B cell (primary cell): ENCODE results near the gene BBX. TPM values are rescaled to one million over a fixed set of nuclear protein-coding genes. Genes with fewer than 3 reads are reported as not detected.

Source experiments
- ATAC-seq: fragments of 200-7000 bp; cut with Tn5 transposase; one replicate; pipeline ENCODE4 v1.10.0; 2021; ENCODE audit warnings: low read depth, mild to moderate bottlenecking, moderate number of reproducible peaks, moderate library complexity
- CTCF ChIA-PET: fragments of 350-600 bp; sonication (Branson Sonifier 250); formaldehyde crosslinking; loops from one replicate; lab custom pipeline; 2021; ENCODE audit warnings: antibody characterized with exemption, inconsistent platforms; lab: Charles Lee
- POLR2A ChIA-PET: fragments of 350-600 bp; sonication (Branson Sonifier 250); formaldehyde crosslinking; loops from one replicate; lab custom pipeline; 2021; ENCODE audit warnings: antibody characterized with exemption; lab: Charles Lee
- DNase-seq: peaks from one replicate; pipeline ENCODE4 v3.0.0; 2013
- H2AFZ ChIP-seq: 2 replicates; pipeline ENCODE4 v1.6.1; 2012; ENCODE audit warnings: mild to moderate bottlenecking, low read depth, low read length; ENCODE audit not compliant: insufficient read depth, poor library complexity, severe bottlenecking
- H3K27ac ChIP-seq, 2 donors: 1 replicate in 1 of 2; 2 replicates in 1 of 2; pipeline ENCODE4 v1.5.1; 2012 to 2013; ENCODE audit warnings: low read length in 2 of 2, mild to moderate bottlenecking in 2 of 2, moderate library complexity in 1 of 2
- H3K27me3 ChIP-seq, 4 experiments: fragments of 200-600 bp in 1 of 4; sonication (generic) in 1 of 4; replicated peaks in 1 of 4; 1 replicate in 2 of 4; 2 replicates in 2 of 4; pipeline versions ENCODE4 v1.6.1 to v1.7.0; 2013 to 2016; ENCODE audit warnings: low read length in 3 of 4, mild to moderate bottlenecking in 2 of 4, mixed read lengths in 1 of 4, moderate library complexity in 1 of 4; ENCODE audit not compliant: insufficient read depth in 4 of 4, control insufficient read depth in 3 of 4; ENCODE audit errors: control extremely low read depth in 1 of 4
- H3K36me3 ChIP-seq, 2 experiments: replicated peaks in 1 of 2; 1 replicate in 1 of 2; 2 replicates in 1 of 2; pipeline versions ENCODE4 v1.6.1 to v1.7.1; 2013; ENCODE audit warnings: low read length in 1 of 2; ENCODE audit not compliant: insufficient read depth in 2 of 2, control insufficient read depth in 1 of 2; ENCODE audit errors: control extremely low read depth in 1 of 2, extremely low read depth in 1 of 2
- H3K4me1 ChIP-seq, 2 donors: fragments of 200-600 bp in 1 of 2; sonication (generic) in 1 of 2; 1 replicate in 1 of 2; 2 replicates in 1 of 2; pipeline versions ENCODE4 v1.5.1 to v1.6.1; 2013 to 2017; ENCODE audit warnings: low read length in 2 of 2; ENCODE audit not compliant: control insufficient read depth in 2 of 2, insufficient read depth in 2 of 2
- H3K4me2 ChIP-seq: replicated peaks from 2 replicates; pipeline ENCODE3; 2012; ENCODE audit warnings: mild to moderate bottlenecking, low read depth, low read length; ENCODE audit not compliant: poor library complexity, severe bottlenecking
- H3K4me3 ChIP-seq, 5 experiments: fragments of 200-600 bp in 1 of 5; sonication (generic) in 1 of 5; 1 replicate in 3 of 5; 2 replicates in 2 of 5; pipeline versions ENCODE4 v1.5.1 to v1.7.0; 2011 to 2016; ENCODE audit warnings: low read length in 4 of 5, mild to moderate bottlenecking in 4 of 5, low read depth in 2 of 5, control low read depth in 1 of 5, moderate library complexity in 1 of 5; ENCODE audit not compliant: insufficient read depth in 1 of 5; ENCODE audit errors: control extremely low read depth in 1 of 5, extremely low read depth in 1 of 5
- H3K79me2 ChIP-seq: fragments of 200-600 bp; sonication (generic); one replicate; pipeline ENCODE4 v1.6.0; 2016; ENCODE audit warnings: low read length; ENCODE audit not compliant: control insufficient read depth, insufficient read depth
- H3K9ac ChIP-seq: fragments of 200-600 bp; sonication (generic); 2 replicates; pipeline ENCODE4 v1.6.1; 2017; ENCODE audit warnings: mild to moderate bottlenecking, low read length, moderate library complexity
- H3K9me3 ChIP-seq, 3 donors: one replicate each; pipeline versions ENCODE4 v1.6.1 to v1.7.1; 2013; ENCODE audit warnings: low read length in 2 of 3; ENCODE audit not compliant: control insufficient read depth in 2 of 3, insufficient read depth in 1 of 3; ENCODE audit errors: control extremely low read depth in 1 of 3
- H4K20me1 ChIP-seq: 2 replicates; pipeline ENCODE4 v1.6.0; 2012; ENCODE audit warnings: mild to moderate bottlenecking, low read length; ENCODE audit not compliant: insufficient read depth, control insufficient read depth, poor library complexity, severe bottlenecking
- H3K27ac Mint-ChIP-seq: one replicate; pipeline ENCODE4 v1.8.0; 2021; ENCODE audit warnings: mixed read lengths
- H3K27me3 Mint-ChIP-seq: one replicate; pipeline ENCODE4 v1.8.0; 2021; ENCODE audit warnings: mixed read lengths
- H3K4me1 Mint-ChIP-seq: one replicate; pipeline ENCODE4 v1.8.0; 2021; ENCODE audit warnings: mixed read lengths
- H3K4me3 Mint-ChIP-seq: one replicate; pipeline ENCODE4 v1.8.0; 2021; ENCODE audit warnings: mixed read lengths
- H3K9me3 Mint-ChIP-seq: one replicate; pipeline ENCODE4 v1.8.0; 2022; ENCODE audit warnings: mixed read lengths; ENCODE audit not compliant: insufficient read depth
- EZH2 ChIP-seq: IDR thresholded peaks from 2 replicates; pipeline ENCODE4 v1.6.1; 2012; ENCODE audit warnings: borderline replicate concordance, low read depth, mild to moderate bottlenecking, moderate library complexity, low read length; ENCODE audit not compliant: insufficient read depth, poor library complexity, severe bottlenecking
- WGBS: methylation state at CpG from one replicate; pipeline ENCODE4 v1.1.5; 2013; ENCODE audit warnings: missing lambda C conversion rate; ENCODE audit not compliant: insufficient coverage; 5-methylcytosine and 5-hydroxymethylcytosine counted together
- intact Hi-C: fragments of 100-400 bp; cut with micrococcal nuclease; formaldehyde crosslinking; loops from one replicate; pipeline ENCODE4 v1.10.0; 2022
- polyA plus RNA-seq: library from polyadenylated mRNA; depleted of rRNA; stranded (reverse); fragments of >200 nt; gene quantifications from 2 replicates; pipeline ENCODE4 v1.2.3, GENCODE V29; 2012
- total RNA-seq, 2 donors: library from RNA; stranded (reverse); fragments of 120-200 nt in 1 of 2; gene quantifications; 1 replicate in 1 of 2; 2 replicates in 1 of 2; pipeline versions ENCODE4 v1.2.3 to v1.2.4, GENCODE V29; 2013 to 2022
- TF ChIP-seq, protein P1 (sequence below): fragments of 200-600 bp; IDR thresholded peaks from one replicate; pipeline ENCODE4 v1.8.0; 2022; ENCODE audit warnings: antibody characterized with exemption, mild to moderate bottlenecking

Gene BBX
- total and polyA plus RNA-seq, 2 donors (not counting 1 experiment from before 2014, with no cell fraction given), result 27.8 to 133 TPM

DNA sequence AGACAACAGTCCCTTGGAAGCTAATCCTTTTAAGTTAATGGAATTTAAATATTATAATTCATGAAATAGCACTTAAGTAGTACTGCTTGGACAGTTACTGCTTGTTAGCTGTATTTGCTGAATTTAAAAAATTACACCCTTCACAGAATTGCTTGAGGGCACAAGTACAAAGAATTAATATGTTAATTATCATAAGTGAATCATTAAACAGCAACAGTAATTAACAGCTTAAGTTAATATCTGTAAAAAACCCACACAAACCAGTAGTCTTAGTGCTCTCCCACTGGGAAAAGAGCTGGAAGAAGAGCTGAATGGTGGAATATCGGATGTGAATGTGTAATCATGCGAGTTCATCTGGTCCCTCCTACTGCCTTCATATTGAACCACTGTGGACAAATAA, 336.1 kb downstream of the BBX start:
- Mint-ChIP-seq H3K9me3 (no peaks in the 10 kb centered on the region), H3K27me3 (no peaks in the 10 kb centered on the region), H3K27ac (no peak overlapping the region), H3K4me3 (no peak overlapping the region), H3K4me1 (peaks cover 16% of the 10 kb centered on the region)
- no peak overlapping the region for H2AFZ ChIP-seq
- H3K9ac ChIP-seq, result no peak overlapping the region
- H3K36me3 ChIP-seq, result no peaks in the 10 kb centered on the region
- peaks cover 10 to 16% of the 10 kb centered on the region in 2 donors for H3K4me1 ChIP-seq
- H3K27ac ChIP-seq, result no peak overlapping the region
- TF ChIP-seq, protein P1, sequence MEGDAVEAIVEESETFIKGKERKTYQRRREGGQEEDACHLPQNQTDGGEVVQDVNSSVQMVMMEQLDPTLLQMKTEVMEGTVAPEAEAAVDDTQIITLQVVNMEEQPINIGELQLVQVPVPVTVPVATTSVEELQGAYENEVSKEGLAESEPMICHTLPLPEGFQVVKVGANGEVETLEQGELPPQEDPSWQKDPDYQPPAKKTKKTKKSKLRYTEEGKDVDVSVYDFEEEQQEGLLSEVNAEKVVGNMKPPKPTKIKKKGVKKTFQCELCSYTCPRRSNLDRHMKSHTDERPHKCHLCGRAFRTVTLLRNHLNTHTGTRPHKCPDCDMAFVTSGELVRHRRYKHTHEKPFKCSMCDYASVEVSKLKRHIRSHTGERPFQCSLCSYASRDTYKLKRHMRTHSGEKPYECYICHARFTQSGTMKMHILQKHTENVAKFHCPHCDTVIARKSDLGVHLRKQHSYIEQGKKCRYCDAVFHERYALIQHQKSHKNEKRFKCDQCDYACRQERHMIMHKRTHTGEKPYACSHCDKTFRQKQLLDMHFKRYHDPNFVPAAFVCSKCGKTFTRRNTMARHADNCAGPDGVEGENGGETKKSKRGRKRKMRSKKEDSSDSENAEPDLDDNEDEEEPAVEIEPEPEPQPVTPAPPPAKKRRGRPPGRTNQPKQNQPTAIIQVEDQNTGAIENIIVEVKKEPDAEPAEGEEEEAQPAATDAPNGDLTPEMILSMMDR, result no peak
- TF ChIP-seq EZH2, result no peak
- intact Hi-C loops, result no loop called here
- no peaks in the 10 kb centered on the region for H3K9me3 ChIP-seq
- H3K4me2 ChIP-seq, result no peak overlapping the region
- no CpG with 5 or more reads among the region's 2 CpGs for WGBS
- no peaks in the 10 kb centered on the region for H4K20me1 ChIP-seq
- H3K4me3 ChIP-seq, result no peak overlapping the region
- H3K79me2 ChIP-seq, result no peaks in the 10 kb centered on the region
- no peak for DNase-seq
- H3K27me3 ChIP-seq, result no peaks in the 10 kb centered on the region
- ChIA-PET CTCF (interaction anchor here (1.1 kb wide), 1 partner anchor 623 kb away, joined by 3 read pairs; no protein-coding TSS in a partner anchor), POLR2A (no interaction called here)
- ATAC-seq, result no peak

Other genes starting within 250 kb of the BBX start
- not detected in 2 replicates for gene CCDC54, start 145.5 kb upstream of the BBX start, total RNA-seq
- not detected in 2 replicates for gene CCDC54, start 145.5 kb upstream of the BBX start, polyA plus RNA-seq